HAP-1 (cell line): ENCODE measurements around the gene SFSWAP.

Source experiments
- DNase-seq, 2 experiments: peaks; one replicate each; pipeline ENCODE4 v3.0.0-alpha.2; 2016 to 2020; ENCODE audit warnings: low spot score in 2 of 2
- H3K27me3 ChIP-seq: fragments of 250-450 bp; sonication (Bioruptor Pico); 2 replicates; pipeline ENCODE4 v1.5.1; 2020; ENCODE audit warnings: low read depth, mild to moderate bottlenecking, moderate library complexity
- H3K36me3 ChIP-seq: fragments of 250-450 bp; sonication (Bioruptor Pico); replicated peaks from 2 replicates; pipeline ENCODE4 v1.5.1; 2020; ENCODE audit warnings: mild to moderate bottlenecking
- H3K4me1 ChIP-seq: fragments of 250-450 bp; sonication (Bioruptor Pico); 2 replicates; pipeline ENCODE4 v1.5.1; 2020; ENCODE audit warnings: mild to moderate bottlenecking
- H3K4me3 ChIP-seq: fragments of 250-450 bp; sonication (Bioruptor Pico); 2 replicates; pipeline ENCODE4 v1.5.1; 2020; ENCODE audit warnings: mild to moderate bottlenecking, moderate library complexity
- H3K9me3 ChIP-seq: fragments of 250-450 bp; sonication (Bioruptor Pico); 2 replicates; pipeline ENCODE4 v1.5.1; 2020; ENCODE audit warnings: mild to moderate bottlenecking, moderate library complexity
- in situ Hi-C: fragments of 300-500 bp; cut with MboI; formaldehyde crosslinking; loops from 3 replicates; pipeline ENCODE4 v1.14.3; 2020; ENCODE audit warnings: low sequenced_read_pairs, inconsistent platforms, mixed read lengths

Gene SFSWAP

GRCh38 chr12:131840643-131841416 is 129.9 kb downstream of the SFSWAP start:
- in situ Hi-C loops, result no loop called here
- H3K9me3 ChIP-seq, result no peaks in the 10 kb centered on the region
- DNase-seq, result no peak
- H3K4me3 ChIP-seq, result no peak overlapping the region
- peaks cover 37% of the 10 kb centered on the region for H3K36me3 ChIP-seq
- H3K27me3 ChIP-seq, result no peaks in the 10 kb centered on the region
- H3K4me1 ChIP-seq, result no peaks in the 10 kb centered on the region

GRCh38 chr12:131841547-131841946 is 130.7 kb downstream of the SFSWAP start:
- DNase-seq, result no peak
- Histone ChIP-seq H3K27me3 (no peaks in the 10 kb centered on the region), H3K4me3 (no peak overlapping the region), H3K9me3 (no peaks in the 10 kb centered on the region), H3K4me1 (no peaks in the 10 kb centered on the region), H3K36me3 (peaks cover 39% of the 10 kb centered on the region)
- in situ Hi-C loops, result no loop called here

GRCh38 chr12:131842169-131842568 is 131.3 kb downstream of the SFSWAP start:
- Histone ChIP-seq H3K4me3 (no peak overlapping the region), H3K27me3 (no peaks in the 10 kb centered on the region), H3K36me3 (peaks cover 41% of the 10 kb centered on the region), H3K4me1 (no peaks in the 10 kb centered on the region), H3K9me3 (no peaks in the 10 kb centered on the region)
- in situ Hi-C loops, result no loop called here
- DNase-seq, result no peak

GRCh38 chr12:131843527-131843926 is 132.6 kb downstream of the SFSWAP start:
- DNase-seq, result no peak
- H3K4me1 ChIP-seq, result no peaks in the 10 kb centered on the region
- H3K36me3 ChIP-seq, result peaks cover 41% of the 10 kb centered on the region
- no peak overlapping the region for H3K4me3 ChIP-seq
- in situ Hi-C loops, result no loop called here
- H3K27me3 ChIP-seq, result no peaks in the 10 kb centered on the region
- no peaks in the 10 kb centered on the region for H3K9me3 ChIP-seq

GRCh38 chr12:131844140-131844539 is 133.2 kb downstream of the SFSWAP start:
- no peaks in the 10 kb centered on the region for H3K27me3 ChIP-seq
- peaks cover 41% of the 10 kb centered on the region for H3K36me3 ChIP-seq
- H3K9me3 ChIP-seq, result no peaks in the 10 kb centered on the region
- no peak overlapping the region for H3K4me3 ChIP-seq
- no peak for DNase-seq
- in situ Hi-C loops, result no loop called here
- no peaks in the 10 kb centered on the region for H3K4me1 ChIP-seq

GRCh38 chr12:131844656-131845055 is 133.8 kb downstream of the SFSWAP start:
- H3K27me3 ChIP-seq, result no peaks in the 10 kb centered on the region
- H3K4me1 ChIP-seq, result no peaks in the 10 kb centered on the region
- no peaks in the 10 kb centered on the region for H3K9me3 ChIP-seq
- no peak overlapping the region for H3K4me3 ChIP-seq
- in situ Hi-C loops, result no loop called here
- DNase-seq, result no peak
- peaks cover 45% of the 10 kb centered on the region for H3K36me3 ChIP-seq

- in situ Hi-C loops, result no loop called here
- H3K4me1 ChIP-seq, result no peaks in the 10 kb centered on the region
- no peak for DNase-seq
- no peak overlapping the region for H3K4me3 ChIP-seq
- peaks cover 46% of the 10 kb centered on the region for H3K36me3 ChIP-seq
- no peaks in the 10 kb centered on the region for H3K27me3 ChIP-seq
- no peaks in the 10 kb centered on the region for H3K9me3 ChIP-seq
Measured at GRCh38 chr12:131845121-131845520, 134.2 kb downstream of the SFSWAP start.

GRCh38 chr12:131847456-131847855 is 136.6 kb downstream of the SFSWAP start:
- H3K9me3 ChIP-seq, result no peaks in the 10 kb centered on the region
- H3K4me3 ChIP-seq, result no peak overlapping the region
- no peaks in the 10 kb centered on the region for H3K27me3 ChIP-seq
- in situ Hi-C loops, result no loop called here
- DNase-seq, result no peak
- no peaks in the 10 kb centered on the region for H3K4me1 ChIP-seq
- peaks cover 31% of the 10 kb centered on the region for H3K36me3 ChIP-seq

- DNase-seq, result no peak
- in situ Hi-C loops, result no loop called here
- Histone ChIP-seq H3K36me3 (peaks cover 27% of the 10 kb centered on the region), H3K27me3 (no peaks in the 10 kb centered on the region), H3K9me3 (no peaks in the 10 kb centered on the region), H3K4me1 (no peaks in the 10 kb centered on the region), H3K4me3 (no peak overlapping the region)
Measured at GRCh38 chr12:131848753-131849152, 137.9 kb downstream of the SFSWAP start.
